Right hindlimb (tissue), 1 donor: ENCODE results near the gene B4GALNT3.

Experiments used
- DNase-seq: peaks from one replicate; pipeline ENCODE4 v3.0.0-alpha.2; 2018

Gene B4GALNT3

DNA sequence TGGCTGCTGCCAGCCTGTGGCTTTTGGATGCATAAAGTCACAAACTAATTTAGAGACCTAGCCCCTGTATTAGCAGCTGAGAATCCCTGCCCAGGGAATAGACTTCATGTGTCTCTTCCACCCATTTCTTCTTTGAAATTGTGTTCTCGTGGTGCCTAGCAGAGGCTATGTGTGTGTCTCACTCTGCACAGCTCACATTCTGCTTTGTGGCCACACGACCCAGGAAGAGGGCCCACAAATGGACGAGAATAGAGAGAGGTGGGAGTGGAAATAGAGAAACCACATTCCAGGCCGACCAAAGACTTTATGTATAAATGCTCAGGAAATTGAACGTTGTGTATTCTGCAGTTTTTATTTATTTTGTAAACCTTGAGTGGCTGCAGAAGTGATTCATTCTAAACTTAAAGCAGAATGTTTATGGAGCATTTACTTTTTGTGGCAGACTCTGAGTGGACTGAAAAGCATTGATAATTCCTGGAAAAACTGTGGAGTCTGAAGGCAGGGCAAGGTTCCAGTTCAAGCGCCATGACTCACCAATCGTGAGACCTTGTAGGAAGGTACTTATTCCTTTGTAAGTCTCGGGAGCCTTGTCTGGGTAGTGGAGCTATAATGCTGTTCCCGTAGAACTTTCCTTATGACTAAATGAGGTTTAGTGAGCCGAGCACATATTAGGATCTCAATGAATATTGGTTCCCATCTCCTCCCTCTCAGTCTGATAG is 9.1 kb downstream of the B4GALNT3 start:
- DNase-seq = no peak

DNA sequence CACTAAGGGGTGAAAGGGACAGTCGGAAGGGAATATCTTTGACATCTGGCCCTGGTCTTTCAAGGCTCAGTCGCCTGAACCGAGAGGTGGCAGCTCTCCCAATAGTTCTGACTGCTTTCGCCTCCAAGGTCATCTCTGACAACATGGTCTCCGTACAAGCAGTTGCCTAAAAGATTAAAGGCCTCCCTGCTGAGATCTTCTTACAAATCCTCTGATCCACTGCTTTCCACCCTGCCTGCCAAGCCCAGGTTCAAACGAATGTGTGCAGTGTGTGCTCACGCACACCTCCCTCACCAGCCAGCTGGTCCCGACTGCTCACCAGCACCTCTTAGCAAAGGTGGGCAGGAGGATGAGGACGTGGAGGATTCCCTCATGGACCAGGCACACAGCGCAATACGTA is 10.4 kb downstream of the B4GALNT3 start:
- DNase-seq = no peak

DNA sequence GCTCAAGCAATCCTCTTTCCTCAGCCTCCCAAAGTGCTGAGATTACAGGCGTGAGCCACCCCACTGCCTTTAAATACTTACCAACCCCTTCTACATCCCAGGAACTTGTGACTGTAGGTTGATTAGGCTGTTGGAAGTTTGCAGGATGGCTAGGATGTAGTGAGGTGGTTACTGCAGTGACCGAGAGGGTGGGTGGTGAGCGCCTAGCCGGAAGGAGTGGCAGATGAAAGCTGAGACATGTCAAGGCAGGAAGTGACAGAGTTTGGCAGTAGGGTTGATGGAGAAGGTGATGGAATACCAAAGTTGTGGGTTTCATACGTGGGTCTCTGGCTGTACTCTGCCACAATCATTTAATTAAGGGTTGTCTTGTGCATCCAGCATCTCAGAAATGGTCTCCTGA is 13.5 kb downstream of the B4GALNT3 start:
- no peak for DNase-seq

DNA sequence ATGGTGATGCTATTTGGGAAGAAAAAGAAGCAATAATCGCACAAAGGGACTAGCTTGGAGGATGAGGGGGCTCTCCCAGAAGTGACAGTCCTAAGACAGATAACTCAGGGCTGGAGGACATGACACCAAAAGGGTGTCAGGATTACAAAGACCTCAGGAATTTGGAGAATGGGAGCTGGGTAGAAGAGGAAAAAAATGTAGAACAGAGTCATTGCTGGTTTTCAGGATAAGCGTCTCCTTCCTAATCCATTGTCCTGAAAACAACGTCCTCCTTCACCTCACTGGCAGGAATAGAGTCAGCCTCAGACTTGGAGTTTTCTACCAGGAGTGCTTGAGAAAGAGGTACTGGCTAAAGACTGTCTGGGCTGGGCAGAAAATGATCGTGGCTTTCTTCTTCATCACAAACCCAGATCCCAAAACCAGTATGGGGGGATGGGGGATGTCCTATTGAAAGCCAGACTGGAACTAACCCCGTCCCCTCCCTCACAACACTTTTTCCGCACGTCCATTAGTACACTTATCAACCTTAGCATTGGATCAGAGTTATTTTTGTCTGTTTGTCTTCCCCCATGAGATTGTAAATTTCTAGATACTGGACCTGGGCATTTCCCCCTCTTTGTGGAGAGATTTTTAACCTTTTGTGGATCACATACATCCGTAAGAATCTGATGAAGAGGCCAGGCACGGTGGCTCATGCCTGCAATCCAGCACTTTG is 14.3 kb downstream of the B4GALNT3 start:
- DNase-seq = no peak

DNA sequence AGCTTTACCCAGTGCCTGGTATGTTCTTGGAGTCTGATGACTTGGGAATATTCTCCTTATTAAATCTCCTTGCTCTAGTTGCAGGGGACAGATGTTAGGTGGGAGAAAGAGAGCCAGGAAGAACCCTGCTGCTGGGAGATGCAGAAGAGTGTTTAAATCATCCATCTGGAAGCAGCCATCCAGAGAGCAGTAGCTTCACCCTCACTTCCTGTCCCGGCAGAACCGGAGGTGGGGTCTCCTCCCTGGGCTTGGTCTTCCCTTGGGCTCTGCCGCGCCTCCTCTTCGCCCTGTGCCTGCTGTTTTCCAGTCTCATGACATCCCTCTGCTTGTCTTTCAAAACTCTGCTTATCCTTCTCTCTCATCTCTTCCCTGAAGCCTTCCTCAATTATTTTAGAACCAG is 15.5 kb downstream of the B4GALNT3 start:
- DNase-seq = no peak

DNA sequence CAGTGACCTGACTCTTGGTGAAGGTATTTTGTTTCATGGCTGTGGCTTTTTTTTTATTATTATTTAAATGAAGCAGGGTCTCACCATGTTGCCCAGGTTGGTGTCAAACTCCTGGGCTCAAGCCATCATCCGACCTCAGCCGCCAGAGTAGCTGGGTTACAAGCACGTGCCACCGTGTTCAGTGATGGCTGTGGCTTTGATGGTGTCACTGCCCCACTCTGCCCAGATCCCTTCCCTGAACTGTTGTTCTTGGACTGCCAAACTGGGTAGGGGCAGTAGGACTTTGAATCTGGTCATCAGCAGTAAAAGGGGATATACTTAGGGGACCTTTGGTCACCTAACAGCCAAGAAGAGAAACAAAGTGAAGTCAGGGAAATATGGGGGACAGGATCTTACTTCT is 19.4 kb downstream of the B4GALNT3 start:
- no peak for DNase-seq

DNA sequence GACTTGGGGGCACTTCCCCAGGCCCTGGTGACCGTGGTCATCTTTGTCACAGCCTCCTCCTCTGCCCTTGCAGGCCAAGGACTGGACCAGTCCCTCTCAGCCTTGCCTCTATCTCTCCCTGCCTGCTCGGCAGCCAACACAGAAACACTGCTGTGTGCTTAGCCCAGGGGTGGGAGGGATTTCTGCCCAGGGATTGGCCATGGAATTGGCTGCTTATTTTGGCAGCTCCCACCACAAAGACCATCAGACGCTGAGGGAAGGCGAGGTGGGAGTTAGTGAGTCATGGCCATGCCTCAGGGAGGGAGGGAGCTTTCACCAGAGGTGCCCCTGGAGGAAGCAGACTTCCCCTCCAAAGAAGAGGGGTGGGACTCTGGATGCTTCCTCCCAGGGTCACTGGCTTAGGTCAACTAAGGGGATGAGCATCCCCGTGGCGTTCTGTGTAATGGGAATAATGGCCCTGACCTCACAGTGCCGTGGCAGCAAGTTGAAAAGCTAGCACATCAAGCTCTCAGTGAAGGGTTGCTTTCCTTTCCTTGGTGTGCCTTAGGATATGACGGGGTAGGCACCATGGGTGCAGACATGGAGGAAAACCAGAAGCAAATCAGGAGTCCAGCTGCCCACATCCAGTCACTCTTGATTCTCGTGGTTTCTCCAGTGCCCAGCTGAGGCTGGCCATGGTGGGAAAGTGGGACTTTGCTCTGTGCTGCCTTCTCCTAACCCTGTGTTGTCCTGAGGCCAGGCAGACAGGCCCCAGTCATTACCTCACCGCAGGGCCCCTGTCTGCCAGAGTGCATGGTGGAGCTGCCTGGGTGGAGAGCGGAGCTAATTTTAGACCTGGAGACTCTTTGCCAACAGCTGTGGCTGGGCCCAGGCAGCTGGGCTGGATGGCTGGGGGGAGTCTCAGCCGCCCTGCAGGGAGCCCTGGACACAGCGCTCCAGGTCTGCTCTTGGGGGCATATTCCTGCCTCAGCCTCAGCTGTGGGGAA is 21.4 kb downstream of the B4GALNT3 start:
- DNase-seq = peak; percentile 87

DNA sequence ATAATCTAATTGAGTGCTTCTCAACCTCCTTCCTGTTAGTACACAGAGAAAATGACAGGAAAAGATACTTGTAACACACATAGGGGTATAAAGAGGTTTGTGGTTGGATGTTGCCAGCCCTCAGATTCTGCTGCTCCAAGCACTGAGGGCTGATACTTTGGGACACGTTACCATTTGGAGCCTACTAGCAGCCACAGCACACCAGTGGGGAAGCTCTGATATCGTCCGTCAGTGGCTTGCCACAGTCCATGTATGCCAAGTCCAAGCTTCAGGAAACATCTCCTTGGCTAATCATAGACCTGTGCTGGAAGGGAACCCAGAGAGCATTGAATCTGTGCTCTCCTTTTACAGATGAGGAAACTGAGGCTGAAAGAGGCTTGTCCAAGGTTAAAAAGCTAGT is 22.3 kb downstream of the B4GALNT3 start:
- DNase-seq = no peak

DNA sequence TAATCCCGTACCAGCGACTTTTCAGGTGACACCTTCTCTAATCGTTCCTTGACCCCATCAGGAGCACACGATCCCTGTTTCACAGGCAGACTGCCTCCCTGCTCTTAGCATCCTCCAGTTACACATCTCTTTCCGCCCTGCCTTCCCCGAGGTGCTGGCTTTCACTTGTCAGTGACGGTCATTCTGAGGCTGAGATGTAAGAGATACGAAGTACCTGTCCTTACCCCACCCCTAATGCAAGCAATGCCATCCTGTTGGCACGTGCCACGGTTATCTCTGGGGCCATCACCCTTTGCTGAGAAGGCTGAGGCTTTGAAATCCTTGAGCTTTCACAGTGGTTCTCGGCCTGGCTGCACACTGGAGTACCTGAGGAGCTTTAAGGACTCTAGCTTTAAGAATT is 24.4 kb downstream of the B4GALNT3 start:
- no peak for DNase-seq

DNA sequence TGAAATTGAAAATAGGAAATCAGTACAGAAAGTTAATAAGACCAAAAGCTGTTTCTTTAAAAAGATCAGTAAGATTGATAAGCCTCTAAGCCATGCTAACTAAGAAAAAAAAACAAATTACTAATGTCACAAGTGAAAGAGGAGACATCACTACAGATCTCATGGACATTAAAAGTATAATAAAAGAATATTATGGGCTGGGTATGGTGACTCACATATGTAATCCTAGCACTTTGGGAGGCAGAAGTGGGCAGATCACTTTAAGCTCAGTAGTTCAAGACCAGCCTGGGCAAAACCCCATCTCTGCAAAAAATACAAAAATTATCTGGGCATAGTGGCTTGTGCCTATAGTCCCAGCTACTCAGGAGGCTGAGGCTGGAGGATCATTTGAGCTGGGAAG is 30.5 kb downstream of the B4GALNT3 start:
- no peak for DNase-seq

DNA sequence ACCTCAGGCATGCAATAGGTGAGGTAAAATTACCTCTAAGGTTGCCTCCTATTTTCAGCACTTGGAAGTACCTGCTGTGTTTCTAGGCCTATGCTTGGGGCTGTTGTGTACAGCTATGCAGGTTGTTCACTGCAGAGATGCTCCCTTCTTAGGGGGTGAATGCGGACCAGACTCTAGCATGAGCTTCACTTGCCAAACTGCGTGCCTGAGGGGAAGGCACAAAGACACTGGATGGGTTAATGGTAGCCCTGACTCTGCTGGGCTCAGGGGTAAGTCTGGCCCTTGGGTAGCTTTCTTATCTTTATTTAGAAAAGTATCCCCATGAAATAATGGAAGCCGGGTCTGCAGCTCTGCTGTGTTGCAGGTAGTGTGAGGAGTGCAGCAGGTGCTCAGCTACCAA is 35.7 kb downstream of the B4GALNT3 start:
- no peak for DNase-seq

DNA sequence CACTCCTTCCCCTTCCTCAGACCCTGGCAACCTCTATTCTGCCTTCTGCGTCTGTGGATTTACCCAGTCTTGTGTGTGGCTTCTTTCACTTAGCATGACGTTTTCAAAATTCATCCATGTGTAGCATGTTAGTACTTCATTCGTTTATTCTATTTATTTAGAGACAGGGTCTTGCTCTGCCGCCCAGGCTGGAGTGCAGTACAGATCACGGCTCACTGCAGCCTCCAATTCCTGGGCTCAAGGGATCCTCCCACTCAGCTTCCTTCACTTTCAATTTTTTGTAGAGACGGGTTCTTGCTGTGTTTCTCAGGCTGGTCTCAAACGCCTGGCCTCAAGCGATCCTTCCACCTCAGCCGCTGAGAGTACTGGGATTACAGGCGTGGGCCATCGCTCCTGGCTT is 37.0 kb downstream of the B4GALNT3 start:
- no peak for DNase-seq

DNA sequence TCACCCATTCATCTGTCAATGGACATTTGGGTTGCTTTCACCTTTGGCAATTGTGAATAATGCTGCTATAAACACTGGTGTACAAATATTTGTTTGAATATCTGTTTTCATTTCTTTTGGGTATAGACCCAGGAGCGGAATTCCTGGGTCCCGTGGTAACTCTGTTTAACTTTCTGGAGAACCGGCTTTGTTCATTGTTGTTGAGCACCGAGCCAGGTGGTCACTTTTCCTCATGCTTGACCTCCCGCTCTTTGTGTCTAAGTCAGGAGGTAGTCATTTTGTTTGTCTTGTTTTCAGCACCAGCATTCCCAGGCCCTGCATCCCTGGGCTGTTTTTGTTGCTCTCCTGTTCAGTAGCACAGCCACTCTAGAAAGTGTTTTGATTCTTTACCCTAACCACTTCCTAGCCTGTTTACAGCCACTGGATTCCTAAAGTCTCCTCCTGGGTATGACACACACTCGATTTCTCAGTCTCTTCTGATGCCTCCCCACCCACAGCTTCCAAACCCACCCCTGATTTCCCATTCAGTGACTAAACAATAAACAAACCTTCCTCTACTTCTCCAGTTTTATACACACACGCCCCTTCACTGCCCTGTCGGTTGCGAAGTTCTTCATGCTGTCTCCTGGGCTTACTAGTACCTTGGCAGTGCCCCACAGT is 37.9 kb downstream of the B4GALNT3 start:
- DNase-seq = no peak

DNA sequence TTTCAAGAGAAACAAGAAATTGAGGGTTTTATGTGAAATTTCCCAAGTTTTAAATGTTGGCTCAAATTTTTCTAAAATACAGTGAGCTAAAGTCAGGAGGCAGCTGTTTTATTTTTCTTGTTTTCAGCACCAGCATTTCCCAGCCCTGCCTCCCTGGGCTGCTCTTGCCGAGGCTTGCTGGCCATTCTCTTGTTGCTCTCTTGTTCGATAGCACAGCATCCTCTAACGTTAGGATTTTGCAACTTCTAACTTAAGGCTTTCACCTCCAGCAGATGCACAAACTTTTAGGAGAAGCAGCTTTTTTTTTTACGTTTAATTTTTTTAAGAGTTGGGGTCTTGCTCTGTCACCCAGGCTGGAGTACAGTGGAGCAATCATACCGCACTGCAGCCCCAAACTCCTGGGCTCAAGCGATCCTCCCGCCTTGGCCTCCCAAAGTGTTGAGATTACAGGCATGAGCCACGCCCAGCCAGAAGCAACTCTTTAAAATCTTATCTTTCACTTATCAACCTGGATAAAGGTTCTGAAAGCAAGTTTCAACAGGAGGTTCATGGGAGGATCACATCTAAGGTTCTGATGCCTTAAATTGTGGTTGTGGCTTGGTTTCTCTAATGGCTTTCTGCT is 40.2 kb downstream of the B4GALNT3 start:
- no peak for DNase-seq

DNA sequence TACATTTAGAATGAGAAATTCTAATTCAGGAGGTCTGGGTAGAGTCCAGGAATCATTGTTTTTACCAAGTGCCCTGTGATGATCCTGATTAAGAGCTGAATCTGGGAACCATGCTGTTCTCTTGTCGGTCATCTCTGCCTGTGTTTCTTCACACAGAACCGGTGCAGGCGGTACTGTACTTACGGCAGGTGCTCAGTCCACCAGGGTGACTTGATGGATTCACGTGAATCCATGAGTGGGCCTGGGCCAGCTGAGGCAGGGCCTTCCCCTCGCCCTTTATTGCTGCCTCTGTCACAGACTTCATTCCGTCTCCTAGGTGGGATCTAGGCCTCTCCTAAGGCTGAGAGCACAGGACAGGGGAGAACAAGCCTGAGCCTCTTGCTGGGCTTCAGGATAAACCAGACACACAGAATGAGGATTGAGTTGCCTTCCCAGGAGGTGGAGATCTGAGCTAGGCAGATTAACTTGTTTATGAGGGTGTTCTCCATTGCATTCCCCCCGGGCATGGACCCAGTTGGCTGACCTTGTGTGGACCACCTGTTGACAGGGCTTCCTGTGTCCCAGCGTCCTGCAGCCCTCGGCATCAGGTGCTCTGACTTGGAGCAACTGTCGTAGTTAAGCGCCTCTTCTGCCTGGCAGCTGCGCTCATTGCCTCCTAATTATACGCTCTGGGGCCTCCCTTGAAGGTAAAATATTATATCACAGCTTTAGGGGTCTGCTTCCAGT is 42.1 kb downstream of the B4GALNT3 start:
- DNase-seq = peak; percentile 49

DNA sequence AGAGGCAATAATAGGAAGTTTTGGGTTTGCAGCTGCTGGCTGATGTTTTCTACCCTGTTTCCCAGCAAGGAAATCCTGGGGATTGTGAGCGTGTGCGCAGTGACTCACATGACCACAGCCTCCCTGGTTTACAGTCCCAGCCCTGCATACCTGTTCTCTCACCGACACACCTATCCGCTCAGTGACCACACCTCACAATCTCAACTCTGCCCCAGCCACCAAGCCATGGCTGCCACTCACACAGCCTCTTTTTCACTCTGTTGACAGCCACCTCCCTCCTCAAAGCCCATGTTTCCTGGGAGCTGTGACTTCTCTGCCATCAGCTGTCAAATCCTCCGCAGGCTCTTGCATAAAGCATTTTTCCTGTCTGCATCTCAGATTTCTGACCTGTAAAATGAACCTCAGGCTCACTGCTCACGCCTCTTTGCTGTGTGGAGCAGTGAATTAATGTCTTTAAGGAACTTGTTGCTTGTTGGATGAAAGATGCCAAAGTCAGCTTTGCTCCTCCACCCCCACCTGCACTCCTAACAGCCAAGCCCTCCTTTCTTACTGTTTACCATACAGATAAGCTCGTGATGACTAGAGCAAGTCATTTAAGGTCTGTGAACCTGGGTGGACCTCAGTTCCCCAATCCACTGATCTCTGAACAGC is 43.5 kb downstream of the B4GALNT3 start:
- no peak for DNase-seq

DNA sequence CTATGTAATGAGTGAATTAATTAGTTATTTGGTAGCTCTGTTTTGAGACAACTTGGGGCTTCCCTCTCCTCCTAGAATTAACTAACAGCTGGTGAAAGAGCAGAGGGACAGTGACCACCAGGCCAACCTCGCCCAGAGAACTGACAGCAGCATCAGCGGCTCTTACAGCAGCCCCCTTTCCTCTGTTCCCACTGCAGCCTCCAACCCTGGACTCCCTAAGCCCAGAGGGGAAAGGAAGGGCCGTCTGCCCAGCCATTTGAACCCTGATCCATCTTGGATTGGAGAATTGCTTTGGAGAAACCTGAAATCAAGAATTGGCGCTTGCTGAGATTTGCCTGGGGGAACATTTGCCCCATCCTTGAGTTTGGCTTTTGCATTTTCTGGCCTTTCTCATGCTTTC is 45.5 kb downstream of the B4GALNT3 start:
- no peak for DNase-seq

DNA sequence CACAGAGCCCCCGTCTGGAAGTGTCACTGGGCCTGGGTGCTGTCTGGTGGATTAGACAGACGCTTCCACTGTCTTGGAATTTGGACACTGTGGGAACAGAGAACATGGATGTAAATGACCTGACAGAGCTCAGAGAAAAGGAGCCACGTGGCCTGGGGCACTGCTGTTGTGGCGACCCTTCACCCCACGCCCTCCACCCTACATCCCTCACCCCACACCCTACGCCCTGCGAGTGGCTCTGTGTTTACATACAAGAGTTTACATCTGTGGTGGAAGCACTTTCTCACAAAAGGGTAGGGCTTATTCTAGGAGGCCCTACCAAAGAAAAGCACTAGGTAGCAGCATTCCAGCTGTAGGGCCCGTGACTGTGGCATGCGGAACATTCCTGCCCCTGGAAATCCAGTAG is 47.7 kb downstream of the B4GALNT3 start:
- DNase-seq = no peak

DNA sequence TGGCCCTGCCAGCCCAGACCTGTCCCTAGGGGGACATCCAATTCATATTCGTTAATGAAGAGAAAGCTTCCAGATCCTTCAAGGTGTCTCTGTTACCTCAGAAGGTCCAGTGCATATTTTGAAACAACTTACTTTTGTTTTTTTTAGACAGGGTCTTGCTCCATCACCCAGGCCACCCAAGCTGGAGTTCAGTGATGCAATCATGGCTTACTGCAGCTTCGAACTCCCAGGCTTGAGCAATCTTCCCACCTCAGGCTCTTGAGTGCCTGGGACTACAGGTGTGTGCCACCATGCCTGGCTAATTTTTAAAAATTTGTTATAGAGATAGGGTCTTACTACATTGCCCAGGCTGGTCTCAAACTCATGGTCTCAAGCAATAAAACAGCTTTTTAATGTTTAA is 48.4 kb downstream of the B4GALNT3 start:
- DNase-seq = no peak

DNA sequence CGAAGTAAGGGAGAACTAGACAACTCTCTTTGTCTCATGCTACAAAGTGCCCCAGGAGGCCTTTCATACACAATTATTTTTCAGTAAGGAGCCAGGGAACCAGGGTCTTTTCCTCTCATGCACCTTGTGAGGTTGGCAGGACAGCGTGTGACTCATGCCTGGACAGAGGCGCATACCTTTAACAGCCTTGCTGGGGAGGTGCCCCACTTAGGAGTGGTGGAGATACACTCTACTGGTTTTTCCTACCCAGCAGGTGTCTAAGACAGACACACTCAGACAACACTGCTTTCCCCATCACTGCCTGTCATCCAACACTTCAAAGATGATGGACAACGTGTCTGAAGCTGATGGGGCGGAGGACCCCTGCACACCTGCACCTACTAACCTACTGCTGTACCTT is 49.1 kb downstream of the B4GALNT3 start:
- no peak for DNase-seq

DNA sequence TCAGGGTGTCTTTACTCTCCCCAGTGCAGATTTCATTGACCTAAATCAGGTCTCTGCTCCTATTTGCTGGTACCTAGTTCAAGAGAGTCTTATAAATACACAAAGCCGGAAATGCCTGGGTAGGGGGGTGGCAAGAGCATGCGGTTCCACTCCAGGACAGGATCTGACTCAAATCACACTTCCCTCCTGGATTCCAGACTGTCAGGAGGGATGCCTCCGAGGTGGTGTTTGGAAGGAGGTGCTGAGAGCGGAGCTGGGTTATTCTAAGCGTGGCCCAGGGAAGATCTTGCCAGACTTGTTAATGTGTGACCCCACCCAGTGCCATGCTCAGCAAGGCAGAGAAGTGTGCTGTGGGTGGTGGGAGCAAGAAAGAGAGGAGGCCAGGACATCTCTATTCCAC is 49.8 kb downstream of the B4GALNT3 start:
- no peak for DNase-seq
